IMR-90 (cell line): ENCODE data around the gene SLC16A7. TPM values are rescaled to one million over a fixed set of nuclear protein-coding genes. Genes with fewer than 3 reads are reported as not detected.

Experiments used
- ATAC-seq: fragments of 200-7000 bp; cut with Tn5 transposase; 2 replicates; pipeline ENCODE4 v1.9.1; 2020; ENCODE audit warnings: low read depth, mild to moderate bottlenecking, moderate library complexity
- BruUV-seq: library from RNA; stranded (reverse); fragments of 400-500 nt; replicated peaks from 2 replicates; lab custom pipeline; 2021; lab: Mats Ljungman, UMichigan
- CTCF ChIA-PET: fragments of 300-600 bp; formaldehyde crosslinking; extraction: SDS; loops from one replicate; lab custom pipeline; 2021; ENCODE audit warnings: antibody characterized with exemption; lab: Yijun Ruan, JAX
- POLR2A ChIA-PET: fragments of 300-600 bp; sonication (Branson Sonifier 250); formaldehyde crosslinking; loops from one replicate; lab custom pipeline; 2022; ENCODE audit warnings: antibody characterized with exemption; ENCODE audit not compliant: unreplicated experiment; lab: Charles Lee
- DNase-seq: peaks from one replicate; pipeline ENCODE4 v3.0.0; 2013
- H2AFZ ChIP-seq: replicated peaks from 2 replicates; pipeline ENCODE3; 2013; ENCODE audit warnings: low read length, mild to moderate bottlenecking; ENCODE audit not compliant: poor library complexity
- H2AK5ac ChIP-seq: 2 replicates; pipeline ENCODE4 v1.6.1; 2013; ENCODE audit warnings: low read depth, low read length, inconsistent platforms
- H2AK9ac ChIP-seq: replicated peaks from 2 replicates; pipeline ENCODE3; 2013; ENCODE audit warnings: mild to moderate bottlenecking, low read depth, low read length, moderate library complexity; ENCODE audit not compliant: poor library complexity
- H2BK120ac ChIP-seq: 2 replicates; pipeline ENCODE4 v1.6.1; 2013; ENCODE audit warnings: low read depth, low read length, inconsistent platforms
- H2BK15ac ChIP-seq: 3 replicates; pipeline ENCODE4 v1.6.1; 2013; ENCODE audit warnings: low read depth, low read length, inconsistent platforms
- H2BK20ac ChIP-seq: 2 replicates; pipeline ENCODE4 v1.6.1; 2013; ENCODE audit warnings: low read depth, mild to moderate bottlenecking, inconsistent platforms, low read length, moderate library complexity
- H2BK5ac ChIP-seq: 2 replicates; pipeline ENCODE4 v1.6.1; 2013; ENCODE audit warnings: mild to moderate bottlenecking, low read depth, low read length, inconsistent platforms; ENCODE audit not compliant: poor library complexity, severe bottlenecking
- H3K14ac ChIP-seq: replicated peaks from 2 replicates; pipeline ENCODE4 v1.6.1; 2013; ENCODE audit warnings: low read depth, low read length, inconsistent platforms
- H3K18ac ChIP-seq: 2 replicates; pipeline ENCODE4 v1.6.1; 2013; ENCODE audit warnings: low read depth, low read length, control low read depth
- H3K23ac ChIP-seq: 2 replicates; pipeline ENCODE4 v1.6.1; 2013; ENCODE audit warnings: low read depth, low read length, inconsistent platforms
- H3K27ac ChIP-seq: 2 replicates; pipeline ENCODE4 v1.5.1; 2013; ENCODE audit warnings: mild to moderate bottlenecking, control low read depth, low read length; ENCODE audit not compliant: insufficient read depth
- H3K27me3 ChIP-seq: 2 replicates; pipeline ENCODE4 v1.6.1; 2013; ENCODE audit warnings: low read length; ENCODE audit not compliant: control insufficient read depth, insufficient read depth
- H3K36me3 ChIP-seq: 2 replicates; pipeline ENCODE4 v1.6.1; 2013; ENCODE audit warnings: low read length, mixed read lengths; ENCODE audit not compliant: control insufficient read depth, insufficient read depth
- H3K4ac ChIP-seq: 2 replicates; pipeline ENCODE4 v1.6.1; 2013; ENCODE audit warnings: low read depth, low read length, inconsistent platforms
- H3K4me1 ChIP-seq: 2 replicates; pipeline ENCODE4 v1.6.1; 2013; ENCODE audit warnings: low read length, mixed read lengths; ENCODE audit not compliant: control insufficient read depth, insufficient read depth
- H3K4me2 ChIP-seq: 2 replicates; pipeline ENCODE4 v1.6.1; 2013; ENCODE audit warnings: low read depth, mild to moderate bottlenecking, control low read depth, low read length, moderate library complexity
- H3K4me3 ChIP-seq: 2 replicates; pipeline ENCODE4 v1.5.1; 2013; ENCODE audit warnings: low read depth, mild to moderate bottlenecking, control low read depth, low read length, moderate library complexity; ENCODE audit not compliant: insufficient read depth
- H3K56ac ChIP-seq: 2 replicates; pipeline ENCODE4 v1.6.1; 2013; ENCODE audit warnings: low read length, inconsistent platforms; ENCODE audit not compliant: insufficient read depth; ENCODE audit errors: extremely low read depth
- H3K79me1 ChIP-seq, 2 experiments: 2 replicates each; pipeline ENCODE4 v1.6.1; 2013; ENCODE audit warnings: low read length in 2 of 2, inconsistent platforms in 1 of 2, low read depth in 1 of 2
- H3K9ac ChIP-seq: 2 replicates; pipeline ENCODE4 v1.6.1; 2013; ENCODE audit warnings: low read depth, low read length, control low read depth
- H3K9me1 ChIP-seq: 2 replicates; pipeline ENCODE4 v1.6.1; 2013; ENCODE audit warnings: low read length, inconsistent platforms; ENCODE audit not compliant: insufficient read depth
- H3K9me3 ChIP-seq: 2 replicates; pipeline ENCODE4 v1.6.1; 2013; ENCODE audit warnings: low read length; ENCODE audit not compliant: control insufficient read depth, insufficient read depth
- H4K20me1 ChIP-seq: 2 replicates; pipeline ENCODE4 v1.6.1; 2013; ENCODE audit warnings: low read length, inconsistent platforms; ENCODE audit not compliant: insufficient read depth
- H4K5ac ChIP-seq: 2 replicates; pipeline ENCODE4 v1.6.1; 2013; ENCODE audit warnings: mild to moderate bottlenecking, low read depth, low read length, control low read depth
- H4K8ac ChIP-seq, 2 experiments: 2 replicates each; pipeline ENCODE4 v1.6.1; 2013; ENCODE audit warnings: low read depth in 2 of 2, low read length in 2 of 2, control low read depth in 1 of 2, inconsistent platforms in 1 of 2
- H4K91ac ChIP-seq: 2 replicates; pipeline ENCODE4 v1.6.1; 2013; ENCODE audit warnings: low read depth, low read length, inconsistent platforms; ENCODE audit not compliant: insufficient read depth
- BHLHE40 ChIP-seq: fragments of 150-350 bp; IDR thresholded peaks from 2 replicates; pipeline ENCODE4 v1.6.1; 2016; ENCODE audit warnings: mild to moderate bottlenecking, low read depth, low read length
- CEBPB ChIP-seq: IDR thresholded peaks from 2 replicates; pipeline ENCODE4 v1.6.1; 2012; ENCODE audit warnings: low read depth, low read length, improper control_type of control experiment
- CHD1 ChIP-seq: IDR thresholded peaks from 2 replicates; pipeline ENCODE4 v1.6.1; 2012; ENCODE audit warnings: low read depth, low read length, improper control_type of control experiment
- CTCF ChIP-seq: conservative IDR thresholded peaks from 2 replicates; pipeline ENCODE4 v1.5.1; 2012; ENCODE audit warnings: mild to moderate bottlenecking, low read depth, low read length, improper control_type of control experiment
- ELK1 ChIP-seq: fragments of 150-350 bp; IDR thresholded peaks from 2 replicates; pipeline ENCODE4 v1.6.1; 2016; ENCODE audit warnings: low read depth, mild to moderate bottlenecking, low read length, moderate library complexity, borderline replicate concordance
- FOS ChIP-seq: fragments of 150-350 bp; IDR thresholded peaks from 2 replicates; pipeline ENCODE4 v1.6.1; 2016; ENCODE audit warnings: low read depth, low read length
- MAFK ChIP-seq: IDR thresholded peaks from 2 replicates; pipeline ENCODE4 v1.6.1; 2012; ENCODE audit warnings: low read depth, low read length, improper control_type of control experiment
- MAZ ChIP-seq: IDR thresholded peaks from 2 replicates; pipeline ENCODE4 v1.6.1; 2012; ENCODE audit warnings: low read depth, mild to moderate bottlenecking, low read length, improper control_type of control experiment, moderate library complexity, borderline replicate concordance
- MXI1 ChIP-seq: IDR thresholded peaks from 2 replicates; pipeline ENCODE4 v1.6.1; 2012; ENCODE audit warnings: low read depth, mild to moderate bottlenecking, low read length, moderate library complexity, borderline replicate concordance
- NFE2L2 ChIP-seq: fragments of 150-350 bp; IDR thresholded peaks from 2 replicates; pipeline ENCODE4 v1.6.1; 2016; ENCODE audit warnings: low read depth, mild to moderate bottlenecking, low read length
- POLR2A ChIP-seq: IDR thresholded peaks from 2 replicates; pipeline ENCODE4 v1.6.1; 2012; ENCODE audit warnings: mild to moderate bottlenecking, low read depth, low read length
- RAD21 ChIP-seq: IDR thresholded peaks from 2 replicates; pipeline ENCODE4 v1.6.1; 2012; ENCODE audit warnings: low read length, improper control_type of control experiment
- RCOR1 ChIP-seq: IDR thresholded peaks from 2 replicates; pipeline ENCODE4 v1.6.1; 2012; ENCODE audit warnings: mild to moderate bottlenecking, low read length, improper control_type of control experiment; ENCODE audit not compliant: insufficient replicate concordance
- RFX5 ChIP-seq: IDR thresholded peaks from 2 replicates; pipeline ENCODE4 v1.8.0; 2012; ENCODE audit warnings: low read depth, mild to moderate bottlenecking, low read length, moderate library complexity
- SMC3 ChIP-seq: fragments of 150-350 bp; IDR thresholded peaks from 2 replicates; pipeline ENCODE4 v1.6.1; 2016; ENCODE audit warnings: low read depth, mild to moderate bottlenecking, antibody characterized with exemption, low read length, moderate library complexity
- USF2 ChIP-seq: fragments of 150-350 bp; IDR thresholded peaks from 2 replicates; pipeline ENCODE4 v1.6.1; 2017; ENCODE audit warnings: mild to moderate bottlenecking, antibody characterized with exemption, low read length, low read depth
- WGBS, 2 experiments: methylation state at CpG; one replicate each; pipeline versions ENCODE4 v1.1.5 to v1.1.7; 2013; ENCODE audit warnings: missing lambda C conversion rate in 2 of 2; ENCODE audit not compliant: insufficient read length in 1 of 2; ENCODE audit errors: extremely low coverage in 2 of 2; 5-methylcytosine and 5-hydroxymethylcytosine counted together
- dilution Hi-C: fragments of 300-500 bp; cut with HindIII; formaldehyde crosslinking; loops from one replicate; pipeline ENCODE4 v1.14.3; 2018; ENCODE audit warnings: low sequenced_read_pairs; ENCODE audit not compliant: unreplicated experiment
- in situ Hi-C: fragments of 300-500 bp; cut with MboI; formaldehyde crosslinking; loops from 3 replicates; pipeline ENCODE4 v1.14.3; 2019; ENCODE audit warnings: low sequenced_read_pairs, inconsistent platforms, mixed read lengths
- intact Hi-C: fragments of 100-400 bp; cut with micrococcal nuclease; formaldehyde crosslinking; loops from 2 replicates; pipeline ENCODE4 v1.10.0; 2022
- polyA plus RNA-seq, 3 experiments: library from polyadenylated mRNA; depleted of rRNA; stranded (reverse); fragments of >200 nt; gene quantifications; 2 replicates each; pipeline ENCODE4 v1.2.3, GENCODE V29; 2012; ENCODE audit warnings: low replicate concordance in 1 of 3
- total RNA-seq: library from RNA; depleted of rRNA; stranded (reverse); fragments of >200 nt; gene quantifications from 2 replicates; pipeline ENCODE4 v1.2.3, GENCODE V29; 2012

The SLC16A7 gene
- total and polyA plus RNA-seq, 2 of the 4 experiments (the other 2 are of a cell fraction), result 2.6 to 21.5 TPM

GRCh38 chr12:59736786-59737185, 141.0 kb downstream of the SLC16A7 start:
- Histone ChIP-seq H3K4ac (peak overlapping the region; percentile 63; the same call in 1 of the 2 replicates), H4K5ac (no peak overlapping the region), H3K4me3 (no peak overlapping the region), H3K27me3 (no peaks in the 10 kb centered on the region), H3K27ac (no peak overlapping the region), H2BK5ac (peak overlapping the region; percentile 40), H3K36me3 (no peaks in the 10 kb centered on the region), H3K4me1 (peaks cover 3% of the 10 kb centered on the region), H4K91ac (no peak overlapping the region), H3K9me1 (no peaks in the 10 kb centered on the region; the same call in 1 of the 2 replicates), H2BK20ac (peak overlapping the region; percentile 6; the same call in 1 of the 2 replicates), H4K20me1 (no peaks in the 10 kb centered on the region), H3K18ac (peak overlapping the region; percentile 8; the same call in 1 of the 2 replicates), H2BK120ac (no peak overlapping the region), H2BK15ac (no peak overlapping the region), H4K8ac (no peak overlapping the region), H3K9me3 (no peaks in the 10 kb centered on the region), H3K4me2 (peak overlapping the region; percentile 30; the same call in 1 of the 2 replicates), H3K79me1 (no peaks in the 10 kb centered on the region), H3K9ac (no peak overlapping the region), H3K56ac (no peak overlapping the region), H2AK5ac (no peak overlapping the region), H3K23ac (no peak overlapping the region), H2AK9ac (no peak overlapping the region), H2AFZ (no peak overlapping the region), H3K14ac (no peak overlapping the region)
- intact Hi-C loops (loop anchor here (2.0 to 5.0 kb wide), 2 partner anchors 39 to 140 kb away; partner anchors contain the start of gene SLC16A7), dilution Hi-C loops (no loop called here), in situ Hi-C loops (no loop called here)
- BruUV-seq, result no TSS peak
- CTCF ChIA-PET, result no interaction called here
- WGBS, 2 experiments, result no CpG with 5 or more reads among the region's 1 CpG
- ATAC-seq, result peak; percentile 89
- TF ChIP-seq MAZ (no peak), RAD21 (no peak), CTCF (no peak), NFE2L2 (no peak), CHD1 (no peak), SMC3 (no peak), RFX5 (no peak), RCOR1 (peak; percentile 49), FOS (peak; percentile 62; the same call in 1 of the 2 replicates), MAFK (no peak), CEBPB (peak; percentile 65; the same call in 1 of the 2 replicates), ELK1 (no peak), MXI1 (no peak), BHLHE40 (0 out of 2 replicates have a peak, but pooled peaks have one; percentile 23), POLR2A (no peak), USF2 (no peak)
- POLR2A ChIA-PET, result interaction anchor here (0.6 kb wide), 1 partner anchor 329 kb away, joined by 3 read pairs; no protein-coding TSS in a partner anchor
- peak; percentile 96 for DNase-seq
